CD14-positive monocyte (primary cell): ENCODE measurements around the gene ATF6. TPM values are rescaled to one million over a fixed set of nuclear protein-coding genes. Genes with fewer than 3 reads are reported as not detected.

Experiments used
- DNase-seq, 3 donors: peaks; one replicate each; pipeline ENCODE4 v3.0.0-alpha.2; 2011 to 2022
- H2AFZ ChIP-seq: 2 replicates; pipeline ENCODE4 v1.6.0; 2012; ENCODE audit warnings: mild to moderate bottlenecking, low read depth, low read length, inconsistent platforms; ENCODE audit not compliant: insufficient read depth, poor library complexity, severe bottlenecking
- H3K27ac ChIP-seq, 2 donors: 1 replicate in 1 of 2; 2 replicates in 1 of 2; pipeline ENCODE4 v1.5.1; 2012 to 2013; ENCODE audit warnings: low read length in 2 of 2, control low read depth in 1 of 2, inconsistent platforms in 1 of 2, low read depth in 1 of 2, mild to moderate bottlenecking in 1 of 2
- H3K27me3 ChIP-seq, 2 donors: one replicate each; pipeline versions ENCODE4 v1.6.0 to v1.6.1; 2011 to 2013; ENCODE audit warnings: low read length in 2 of 2; ENCODE audit not compliant: control insufficient read depth in 2 of 2, insufficient read depth in 2 of 2
- H3K36me3 ChIP-seq, 2 donors: replicated peaks in 1 of 2; 1 replicate in 1 of 2; 2 replicates in 1 of 2; pipeline versions ENCODE4 v1.5.1 to v1.6.1; 2012 to 2013; ENCODE audit warnings: low read length in 2 of 2, control low read depth in 1 of 2, inconsistent platforms in 1 of 2, mild to moderate bottlenecking in 1 of 2; ENCODE audit not compliant: insufficient read depth in 2 of 2, control insufficient read depth in 1 of 2
- H3K4me1 ChIP-seq, 2 donors: 1 replicate in 1 of 2; 2 replicates in 1 of 2; pipeline versions ENCODE4 v1.5.1 to v1.6.1; 2012 to 2013; ENCODE audit warnings: low read length in 2 of 2, control low read depth in 1 of 2, inconsistent platforms in 1 of 2, mild to moderate bottlenecking in 1 of 2, moderate library complexity in 1 of 2; ENCODE audit not compliant: insufficient read depth in 2 of 2, control insufficient read depth in 1 of 2
- H3K4me2 ChIP-seq: replicated peaks from 2 replicates; pipeline ENCODE3; 2012; ENCODE audit warnings: low read length, moderate library complexity, mild to moderate bottlenecking; ENCODE audit not compliant: poor library complexity, severe bottlenecking; ENCODE audit errors: extremely low read depth
- H3K4me3 ChIP-seq, 3 experiments: fragments of 200-600 bp in 1 of 3; sonication (generic) in 1 of 3; replicated peaks in 1 of 3; 1 replicate in 2 of 3; 2 replicates in 1 of 3; pipeline ENCODE4 v1.5.1; 2011 to 2013; ENCODE audit warnings: low read length in 3 of 3, mild to moderate bottlenecking in 3 of 3, control low read depth in 2 of 3, low read depth in 2 of 3, inconsistent platforms in 1 of 3, moderate library complexity in 1 of 3
- H3K79me2 ChIP-seq: 2 replicates; pipeline ENCODE4 v1.6.0; 2012; ENCODE audit warnings: mild to moderate bottlenecking, control low read depth, inconsistent platforms, low read length, moderate library complexity; ENCODE audit not compliant: insufficient read depth
- H3K9ac ChIP-seq: 2 replicates; pipeline ENCODE4 v1.6.0; 2017; ENCODE audit warnings: low read length, mild to moderate bottlenecking; ENCODE audit not compliant: insufficient read depth, poor library complexity, severe bottlenecking
- H3K9me3 ChIP-seq, 2 donors: replicated peaks in 1 of 2; 1 replicate in 1 of 2; 2 replicates in 1 of 2; pipeline versions ENCODE4 v1.5.1 to v1.6.1; 2012 to 2013; ENCODE audit warnings: low read length in 2 of 2, control low read depth in 1 of 2; ENCODE audit not compliant: control insufficient read depth in 1 of 2, insufficient read depth in 1 of 2
- H4K20me1 ChIP-seq: 2 replicates; pipeline ENCODE4 v1.6.0; 2012; ENCODE audit warnings: mild to moderate bottlenecking, low read length, control low read depth, moderate library complexity; ENCODE audit not compliant: insufficient read depth
- H3K27ac Mint-ChIP-seq, 7 donors: one replicate each; pipeline ENCODE4 v1.8.0; 2020; ENCODE audit warnings: mild to moderate bottlenecking in 7 of 7, mixed read lengths in 7 of 7, moderate library complexity in 6 of 7, inconsistent platforms in 2 of 7
- H3K27me3 Mint-ChIP-seq, 3 donors: one replicate each; pipeline ENCODE4 v1.8.0; 2021 to 2022; ENCODE audit warnings: low read depth in 3 of 3, mild to moderate bottlenecking in 3 of 3, mixed read lengths in 3 of 3, moderate library complexity in 3 of 3, inconsistent platforms in 1 of 3
- H3K36me3 Mint-ChIP-seq, 2 donors: one replicate each; pipeline ENCODE4 v1.8.0; 2020; ENCODE audit warnings: mixed read lengths in 2 of 2, inconsistent platforms in 1 of 2, mild to moderate bottlenecking in 1 of 2
- H3K4me1 Mint-ChIP-seq: one replicate; pipeline ENCODE4 v1.8.0; 2020; ENCODE audit warnings: mild to moderate bottlenecking, mixed read lengths
- H3K4me3 Mint-ChIP-seq, 2 donors: one replicate each; pipeline ENCODE4 v1.8.0; 2020; ENCODE audit warnings: mild to moderate bottlenecking in 2 of 2, mixed read lengths in 2 of 2, moderate library complexity in 1 of 2
- H3K9me3 Mint-ChIP-seq, 7 donors: one replicate each; pipeline ENCODE4 v1.8.0; 2020 to 2022; ENCODE audit warnings: mixed read lengths in 7 of 7, mild to moderate bottlenecking in 6 of 7, moderate library complexity in 6 of 7, inconsistent platforms in 2 of 7
- WGBS: methylation state at CpG from one replicate; pipeline ENCODE4 v1.1.5; 2013; ENCODE audit warnings: missing lambda C conversion rate; ENCODE audit not compliant: insufficient coverage; 5-methylcytosine and 5-hydroxymethylcytosine counted together
- intact Hi-C, 2 donors: fragments of 100-400 bp; cut with micrococcal nuclease; formaldehyde crosslinking; loops; one replicate each; pipeline versions ENCODE4 v1.15.0 to v1.15.1; 2023
- polyA plus RNA-seq, 3 donors: library from polyadenylated mRNA; depleted of rRNA in 1 of 3; unstranded in 2 of 3; stranded (reverse) in 1 of 3; fragments of 300-500 nt in 2 of 3; fragments of >200 nt in 1 of 3; fragmentation: Illumina TruSeq in 2 of 3; gene quantifications; 1 replicate in 2 of 3; 2 replicates in 1 of 3; pipeline ENCODE4 v1.2.3, GENCODE V29; 2012 to 2021
- TF ChIP-seq, protein P1 (sequence below): fragments of 200-600 bp; IDR thresholded peaks from one replicate; pipeline ENCODE4 v1.8.0; 2022; ENCODE audit warnings: antibody characterized with exemption, mild to moderate bottlenecking

Gene ATF6
- polyA plus RNA-seq, 3 donors, result 13.4 to 25.6 (median 22.2) TPM

DNA sequence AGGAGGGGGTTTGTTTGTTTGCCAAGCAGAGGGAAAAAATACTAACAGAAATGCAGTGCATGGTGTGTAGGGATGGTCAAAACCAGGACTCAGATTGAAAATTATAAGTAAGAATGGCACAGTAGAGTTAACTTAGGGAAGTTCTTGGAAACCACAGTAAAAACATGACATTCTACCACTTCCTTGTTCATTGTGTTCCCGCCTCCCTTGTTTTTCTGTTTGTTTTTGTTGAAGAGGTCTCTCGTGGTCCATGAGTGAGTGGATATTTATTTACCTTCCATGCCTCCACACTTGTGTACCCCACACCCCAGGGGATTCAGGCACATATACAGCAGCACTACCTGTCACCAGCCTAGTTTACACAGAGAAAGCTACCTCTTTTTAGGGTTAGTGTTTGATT, 187.9 kb downstream of the ATF6 start:
- Histone ChIP-seq H3K27me3 (no peaks in the 10 kb centered on the region), H3K27ac (peak overlapping the region in 1 of 2 donors; percentile 37), H2AFZ (no peak overlapping the region), H4K20me1 (no peaks in the 10 kb centered on the region), H3K4me1 (peaks cover 21% of the 10 kb centered on the region in 2 donors), H3K9me3 (no peaks in the 10 kb centered on the region), H3K9ac (no peak overlapping the region), H3K79me2 (no peaks in the 10 kb centered on the region), H3K4me2 (peak overlapping the region; percentile 36), H3K4me3 (peak overlapping the region in 1 of 3 experiments; percentile 26), H3K36me3 (peaks cover 8 to 37% of the 10 kb centered on the region in 2 donors)
- Mint-ChIP-seq H3K4me3 (peak overlapping the region; percentile 47 to 85), H3K27me3 (peaks cover 0 to 2% (median 0%) of the 10 kb centered on the region in 3 donors), H3K4me1 (peaks cover 25% of the 10 kb centered on the region), H3K9me3 (peaks cover 0 to 1% (median 0%) of the 10 kb centered on the region in 7 donors), H3K27ac (peak overlapping the region; percentile 4 to 90 (median 53)), H3K36me3 (peaks cover 31 to 33% of the 10 kb centered on the region in 2 donors)
- DNase-seq, result peak in 2 of 3 donors; percentile 7 to 39
- TF ChIP-seq, protein P1, sequence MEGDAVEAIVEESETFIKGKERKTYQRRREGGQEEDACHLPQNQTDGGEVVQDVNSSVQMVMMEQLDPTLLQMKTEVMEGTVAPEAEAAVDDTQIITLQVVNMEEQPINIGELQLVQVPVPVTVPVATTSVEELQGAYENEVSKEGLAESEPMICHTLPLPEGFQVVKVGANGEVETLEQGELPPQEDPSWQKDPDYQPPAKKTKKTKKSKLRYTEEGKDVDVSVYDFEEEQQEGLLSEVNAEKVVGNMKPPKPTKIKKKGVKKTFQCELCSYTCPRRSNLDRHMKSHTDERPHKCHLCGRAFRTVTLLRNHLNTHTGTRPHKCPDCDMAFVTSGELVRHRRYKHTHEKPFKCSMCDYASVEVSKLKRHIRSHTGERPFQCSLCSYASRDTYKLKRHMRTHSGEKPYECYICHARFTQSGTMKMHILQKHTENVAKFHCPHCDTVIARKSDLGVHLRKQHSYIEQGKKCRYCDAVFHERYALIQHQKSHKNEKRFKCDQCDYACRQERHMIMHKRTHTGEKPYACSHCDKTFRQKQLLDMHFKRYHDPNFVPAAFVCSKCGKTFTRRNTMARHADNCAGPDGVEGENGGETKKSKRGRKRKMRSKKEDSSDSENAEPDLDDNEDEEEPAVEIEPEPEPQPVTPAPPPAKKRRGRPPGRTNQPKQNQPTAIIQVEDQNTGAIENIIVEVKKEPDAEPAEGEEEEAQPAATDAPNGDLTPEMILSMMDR, result no peak
- intact Hi-C loops, result no loop called here
- no CpG with 5 or more reads among the region's 2 CpGs for WGBS

DNA sequence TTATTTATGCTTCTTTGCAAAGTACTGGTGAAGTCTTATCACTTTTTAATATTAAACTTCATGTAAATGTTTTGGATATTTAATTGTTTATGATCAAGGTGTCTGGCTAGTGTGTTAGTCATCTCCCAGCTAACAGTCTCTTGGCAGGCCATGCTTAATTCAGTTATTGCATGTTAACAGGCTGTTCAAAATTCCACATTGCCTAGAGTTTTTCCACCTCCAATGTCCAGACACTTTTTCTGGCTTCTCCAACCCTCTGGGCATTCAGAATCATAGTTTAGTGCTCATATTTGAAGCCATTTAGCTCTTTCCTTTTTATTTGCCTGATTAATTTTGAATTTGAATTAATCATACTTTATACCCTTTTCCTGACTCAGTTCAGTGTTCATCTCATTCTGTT, 188.3 kb downstream of the ATF6 start:
- H3K36me3 Mint-ChIP-seq, result peaks cover 34 to 35% of the 10 kb centered on the region in 2 donors
- Histone ChIP-seq H3K9ac (no peak overlapping the region), H3K27ac (peak overlapping the region in 1 of 2 donors; percentile 37), H3K4me2 (peak overlapping the region; percentile 36), H3K4me3 (peak overlapping the region in 1 of 3 experiments; percentile 26), H2AFZ (no peak overlapping the region), H3K79me2 (no peaks in the 10 kb centered on the region), H3K27me3 (no peaks in the 10 kb centered on the region), H4K20me1 (no peaks in the 10 kb centered on the region), H3K4me1 (peaks cover 21% of the 10 kb centered on the region in 2 donors), H3K36me3 (peaks cover 11 to 42% of the 10 kb centered on the region in 2 donors), H3K9me3 (no peaks in the 10 kb centered on the region)
- intact Hi-C loops, result no loop called here
- TF ChIP-seq, protein P1, result no peak
- H3K9me3 Mint-ChIP-seq, result peaks cover 0 to 1% (median 0%) of the 10 kb centered on the region in 7 donors
- peaks cover 25% of the 10 kb centered on the region for H3K4me1 Mint-ChIP-seq
- H3K27me3 Mint-ChIP-seq, result peaks cover 0 to 2% (median 0%) of the 10 kb centered on the region in 3 donors
- no peak for DNase-seq
- H3K27ac Mint-ChIP-seq, result peak overlapping the region in 3 of 7 donors; percentile 4 to 78 (median 53)
- H3K4me3 Mint-ChIP-seq, result no peak overlapping the region
